Neural cell (in vitro differentiated cells): Measurements from ENCODE around the gene ACER2.

Experiments used
- EP300 ChIP-seq: fragments of 450-650 bp; conservative IDR thresholded peaks from 2 replicates; pipeline ENCODE4 v1.6.1; 2014; ENCODE audit warnings: antibody characterized with exemption, mild to moderate bottlenecking, moderate library complexity; ENCODE audit not compliant: poor library complexity, severe bottlenecking
- EZH2 ChIP-seq: fragments of 200-600, 300-800 bp; shearing (Covaris generic), sonication (generic); IDR thresholded peaks from 2 replicates; pipeline ENCODE4 v1.6.1; 2014; ENCODE audit warnings: antibody characterized with exemption, low read length, borderline replicate concordance, mild to moderate bottlenecking; ENCODE audit not compliant: insufficient read depth, poor library complexity, severe bottlenecking
- MXI1 ChIP-seq: fragments of 450-650 bp; conservative IDR thresholded peaks from 2 replicates; pipeline ENCODE4 v1.6.1; 2014; ENCODE audit warnings: antibody characterized with exemption, mild to moderate bottlenecking; ENCODE audit not compliant: poor library complexity, severe bottlenecking
- POLR2AphosphoS5 ChIP-seq: IDR thresholded peaks from 2 replicates; pipeline ENCODE4 v1.6.1; 2012
- TF ChIP-seq, protein P1 (sequence below): fragments of 450-650 bp; IDR thresholded peaks from 2 replicates; pipeline ENCODE4 v1.5.1; 2014; ENCODE audit warnings: antibody characterized with exemption, mild to moderate bottlenecking, moderate library complexity; ENCODE audit not compliant: poor library complexity, severe bottlenecking
- TF ChIP-seq, protein P2 (sequence below): IDR thresholded peaks from 2 replicates; pipeline ENCODE4 v1.6.1; 2012; ENCODE audit warnings: borderline replicate concordance

DNA sequence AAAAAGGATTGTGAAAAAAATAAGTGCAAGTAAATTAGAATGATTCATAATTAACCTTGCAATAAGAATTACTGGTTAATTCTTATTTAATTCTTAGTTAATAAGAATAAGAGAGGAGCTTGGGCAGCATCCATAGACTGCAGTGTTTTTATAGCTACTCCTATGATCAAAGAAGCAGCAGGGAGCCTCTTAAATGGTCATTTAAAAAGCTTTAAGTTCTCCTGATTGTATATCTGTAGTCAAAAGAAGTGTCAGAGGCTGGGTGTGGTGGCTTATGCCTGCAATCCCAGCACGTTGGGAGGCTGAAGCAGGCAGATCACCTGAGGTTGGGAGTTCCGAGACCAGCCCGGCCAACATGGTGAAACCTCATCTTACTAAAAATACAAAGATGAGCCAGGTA, 14.4 kb downstream of the ACER2 start:
- TF ChIP-seq, protein P1, sequence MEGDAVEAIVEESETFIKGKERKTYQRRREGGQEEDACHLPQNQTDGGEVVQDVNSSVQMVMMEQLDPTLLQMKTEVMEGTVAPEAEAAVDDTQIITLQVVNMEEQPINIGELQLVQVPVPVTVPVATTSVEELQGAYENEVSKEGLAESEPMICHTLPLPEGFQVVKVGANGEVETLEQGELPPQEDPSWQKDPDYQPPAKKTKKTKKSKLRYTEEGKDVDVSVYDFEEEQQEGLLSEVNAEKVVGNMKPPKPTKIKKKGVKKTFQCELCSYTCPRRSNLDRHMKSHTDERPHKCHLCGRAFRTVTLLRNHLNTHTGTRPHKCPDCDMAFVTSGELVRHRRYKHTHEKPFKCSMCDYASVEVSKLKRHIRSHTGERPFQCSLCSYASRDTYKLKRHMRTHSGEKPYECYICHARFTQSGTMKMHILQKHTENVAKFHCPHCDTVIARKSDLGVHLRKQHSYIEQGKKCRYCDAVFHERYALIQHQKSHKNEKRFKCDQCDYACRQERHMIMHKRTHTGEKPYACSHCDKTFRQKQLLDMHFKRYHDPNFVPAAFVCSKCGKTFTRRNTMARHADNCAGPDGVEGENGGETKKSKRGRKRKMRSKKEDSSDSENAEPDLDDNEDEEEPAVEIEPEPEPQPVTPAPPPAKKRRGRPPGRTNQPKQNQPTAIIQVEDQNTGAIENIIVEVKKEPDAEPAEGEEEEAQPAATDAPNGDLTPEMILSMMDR, result no peak
- TF ChIP-seq EZH2 (no peak), POLR2AphosphoS5 (no peak), EP300 (no peak), MXI1 (no peak)
- TF ChIP-seq, protein P2, sequence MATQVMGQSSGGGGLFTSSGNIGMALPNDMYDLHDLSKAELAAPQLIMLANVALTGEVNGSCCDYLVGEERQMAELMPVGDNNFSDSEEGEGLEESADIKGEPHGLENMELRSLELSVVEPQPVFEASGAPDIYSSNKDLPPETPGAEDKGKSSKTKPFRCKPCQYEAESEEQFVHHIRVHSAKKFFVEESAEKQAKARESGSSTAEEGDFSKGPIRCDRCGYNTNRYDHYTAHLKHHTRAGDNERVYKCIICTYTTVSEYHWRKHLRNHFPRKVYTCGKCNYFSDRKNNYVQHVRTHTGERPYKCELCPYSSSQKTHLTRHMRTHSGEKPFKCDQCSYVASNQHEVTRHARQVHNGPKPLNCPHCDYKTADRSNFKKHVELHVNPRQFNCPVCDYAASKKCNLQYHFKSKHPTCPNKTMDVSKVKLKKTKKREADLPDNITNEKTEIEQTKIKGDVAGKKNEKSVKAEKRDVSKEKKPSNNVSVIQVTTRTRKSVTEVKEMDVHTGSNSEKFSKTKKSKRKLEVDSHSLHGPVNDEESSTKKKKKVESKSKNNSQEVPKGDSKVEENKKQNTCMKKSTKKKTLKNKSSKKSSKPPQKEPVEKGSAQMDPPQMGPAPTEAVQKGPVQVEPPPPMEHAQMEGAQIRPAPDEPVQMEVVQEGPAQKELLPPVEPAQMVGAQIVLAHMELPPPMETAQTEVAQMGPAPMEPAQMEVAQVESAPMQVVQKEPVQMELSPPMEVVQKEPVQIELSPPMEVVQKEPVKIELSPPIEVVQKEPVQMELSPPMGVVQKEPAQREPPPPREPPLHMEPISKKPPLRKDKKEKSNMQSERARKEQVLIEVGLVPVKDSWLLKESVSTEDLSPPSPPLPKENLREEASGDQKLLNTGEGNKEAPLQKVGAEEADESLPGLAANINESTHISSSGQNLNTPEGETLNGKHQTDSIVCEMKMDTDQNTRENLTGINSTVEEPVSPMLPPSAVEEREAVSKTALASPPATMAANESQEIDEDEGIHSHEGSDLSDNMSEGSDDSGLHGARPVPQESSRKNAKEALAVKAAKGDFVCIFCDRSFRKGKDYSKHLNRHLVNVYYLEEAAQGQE, result no peak
